ENCODE data around the gene SMC3.

The SMC3 gene

DNA sequence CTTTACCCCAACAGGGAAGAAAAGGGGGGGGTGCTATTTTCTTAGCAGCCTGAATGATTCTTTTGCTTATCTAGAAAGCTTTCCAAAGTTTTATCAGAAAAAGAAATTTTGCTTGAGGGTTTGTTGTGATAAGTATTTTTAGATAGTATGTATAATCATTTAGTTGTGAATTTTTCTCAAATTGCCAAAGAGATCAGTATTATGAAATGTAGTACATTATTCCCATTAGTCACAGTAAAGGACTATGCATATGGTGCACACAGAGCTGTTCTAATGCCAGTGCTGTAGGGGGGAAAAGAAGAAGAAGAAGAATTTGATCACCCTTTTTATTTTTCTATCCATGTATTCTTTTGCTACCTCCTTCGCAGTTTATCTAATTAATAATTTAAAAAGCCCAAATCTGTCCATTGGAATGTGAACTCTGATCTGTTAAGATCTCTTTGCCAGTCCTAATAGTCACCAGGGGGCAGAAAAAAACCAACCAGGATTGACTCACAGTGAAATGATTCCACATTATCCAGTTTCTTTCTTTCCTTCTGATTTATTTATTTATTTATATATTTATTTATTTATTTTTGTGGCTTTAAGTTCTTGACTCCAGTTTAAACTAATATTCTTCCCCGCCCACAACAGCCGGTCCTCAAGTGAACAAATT is 81.3 kb downstream of the SMC3 start:
- peak; percentile 33 for DNase-seq

DNA sequence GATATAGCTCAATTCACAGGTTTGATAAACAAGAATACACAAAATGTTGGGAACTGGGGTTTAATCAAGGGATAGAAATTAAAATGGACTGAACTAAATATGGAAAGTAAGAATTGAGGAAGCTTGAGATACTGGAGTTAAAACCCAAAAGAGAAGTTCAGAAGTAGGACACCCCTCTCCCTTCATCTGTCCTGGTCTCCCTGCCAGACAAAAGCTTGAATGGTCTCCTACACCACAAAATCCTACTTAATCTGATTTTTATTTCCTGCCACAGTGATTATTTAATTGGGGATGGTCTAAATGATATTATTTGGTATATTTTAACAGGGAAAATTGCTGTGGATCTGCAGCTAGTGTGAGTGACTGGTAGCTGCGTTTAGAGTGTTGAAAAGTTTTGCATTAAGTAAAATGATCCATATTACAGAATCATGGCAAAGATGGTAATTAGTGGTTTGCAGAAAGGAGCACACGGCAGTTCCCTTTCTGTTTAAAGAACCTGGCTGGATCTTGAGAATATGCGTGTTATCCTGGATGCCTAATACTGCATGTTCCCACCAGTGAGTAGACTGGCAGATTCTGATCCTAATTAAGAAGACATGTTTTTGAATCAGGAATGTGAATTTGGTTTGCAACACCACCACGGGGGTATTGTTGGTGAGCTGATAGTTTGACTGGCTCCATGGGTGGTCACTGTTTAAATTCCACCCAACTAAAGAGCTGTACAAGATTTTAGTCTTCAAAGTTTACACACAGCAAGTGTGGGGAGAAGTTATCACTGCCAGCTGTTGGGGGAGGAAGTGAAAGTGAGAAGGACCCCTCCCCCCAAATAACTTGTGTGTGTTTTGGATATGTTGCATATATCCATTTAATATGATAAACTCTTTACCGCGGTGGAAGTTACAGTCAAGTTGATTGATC is 82.1 kb downstream of the SMC3 start:
- no peak for DNase-seq

DNA sequence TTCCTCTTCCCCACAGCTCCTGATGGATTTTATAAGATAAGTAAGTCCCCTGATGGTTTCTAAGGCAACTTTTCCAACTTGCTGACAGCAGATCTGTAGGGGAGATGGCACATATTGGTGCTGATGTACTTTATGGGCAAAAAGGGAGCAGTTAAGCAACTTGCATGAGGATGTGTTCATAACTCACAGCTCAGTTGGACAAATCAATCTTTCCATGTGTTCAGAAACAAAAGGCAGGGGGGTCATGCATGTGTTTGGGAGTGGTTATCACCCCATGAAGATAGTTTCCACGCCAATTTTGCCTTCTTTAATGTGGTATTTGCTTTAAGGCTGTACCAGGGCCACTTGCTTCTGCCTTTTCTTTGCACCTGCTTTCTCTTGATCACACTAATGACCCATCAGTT is 82.8 kb downstream of the SMC3 start:
- no peak for DNase-seq

DNA sequence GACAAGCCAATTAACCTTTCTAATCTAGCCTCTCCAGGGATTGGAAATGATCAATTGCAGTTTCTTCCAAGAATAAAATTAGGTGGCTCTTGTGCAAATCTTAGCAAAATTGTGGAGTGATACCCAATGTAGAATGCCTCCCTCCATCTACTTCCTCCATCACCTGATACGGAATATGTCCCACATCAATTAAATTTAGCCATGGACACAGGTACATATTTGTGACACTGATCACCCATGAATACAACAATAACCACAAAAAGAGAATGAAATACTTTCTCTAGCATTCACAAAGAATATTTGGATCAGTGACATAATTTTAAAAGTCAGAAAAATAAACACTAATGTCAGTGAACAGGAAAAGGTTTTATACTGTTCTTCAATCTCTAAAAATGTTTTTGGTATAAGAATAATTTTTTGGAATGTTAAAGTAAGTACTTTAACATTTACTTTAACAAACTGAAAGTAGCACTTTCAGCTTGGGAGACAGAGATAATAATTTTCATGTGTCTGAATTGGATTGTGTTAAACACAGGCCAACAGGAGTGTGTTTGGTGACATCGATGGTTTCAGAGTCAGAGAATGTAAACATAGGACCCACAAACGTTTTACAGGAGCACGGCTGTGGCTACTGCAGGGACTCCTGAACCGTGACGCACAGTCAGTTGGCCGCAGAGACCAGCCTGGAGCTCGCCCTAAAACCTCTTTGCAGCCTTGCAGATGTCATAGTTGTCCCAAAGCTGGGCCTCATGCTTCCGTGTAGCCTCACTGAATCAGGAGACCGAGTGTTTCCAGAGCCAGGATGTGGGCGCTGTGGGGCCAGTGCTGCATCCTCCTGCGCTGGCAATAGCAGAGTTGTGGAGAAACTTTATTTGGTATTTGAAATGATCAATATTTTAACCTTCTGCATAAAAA is 83.8 kb downstream of the SMC3 start:
- DNase-seq = peak; percentile 12

DNA sequence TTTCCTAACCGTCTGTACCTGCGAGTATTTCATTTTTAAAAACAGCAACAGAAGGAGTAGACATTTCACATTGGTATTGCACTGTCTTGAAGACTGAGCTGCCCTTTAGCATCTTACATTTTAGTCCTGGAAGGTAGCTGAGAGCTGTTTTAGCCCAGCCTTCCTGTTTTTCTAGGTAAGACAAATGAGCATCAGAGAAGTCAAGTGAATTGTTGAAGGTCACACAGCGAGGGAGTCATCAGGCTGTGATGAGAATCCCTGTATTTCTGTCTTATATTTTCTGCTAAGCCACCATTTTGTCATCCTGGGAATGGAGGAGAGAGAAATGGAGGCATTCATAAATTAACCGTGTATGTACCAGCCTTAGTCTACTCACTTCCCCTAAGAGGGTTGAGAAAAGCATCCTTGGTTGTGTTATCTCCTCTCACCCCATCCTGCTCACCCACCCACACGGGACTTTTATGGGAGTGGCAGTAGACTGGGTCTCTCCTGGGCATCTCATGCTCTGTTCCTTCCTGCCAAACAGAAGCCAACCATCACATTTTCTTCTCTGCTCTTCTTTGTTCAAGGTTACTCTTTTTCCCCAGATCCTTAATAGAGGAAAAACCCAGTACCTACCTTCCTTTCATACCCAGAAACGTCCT is 85.1 kb downstream of the SMC3 start:
- no peak for DNase-seq

All from inflammatory macrophage treated with lipopolysaccharide for 4 hours (primary cell).